Dermis blood vessel endothelial cell (primary cell): ENCODE data around the gene ADNP. TPM values are rescaled to one million over a fixed set of nuclear protein-coding genes. Genes with fewer than 3 reads are reported as not detected.

Experiments
- DNase-seq: peaks from one replicate; pipeline ENCODE4 v3.0.0; 2010
- total RNA-seq: library from RNA; depleted of rRNA; stranded (reverse); fragments of >200 nt; gene quantifications from 2 replicates; pipeline ENCODE4 v1.2.3, GENCODE V29; 2014

Gene ADNP
- total RNA-seq, 1 donor from 2014 or later: 28.8 TPM

DNA sequence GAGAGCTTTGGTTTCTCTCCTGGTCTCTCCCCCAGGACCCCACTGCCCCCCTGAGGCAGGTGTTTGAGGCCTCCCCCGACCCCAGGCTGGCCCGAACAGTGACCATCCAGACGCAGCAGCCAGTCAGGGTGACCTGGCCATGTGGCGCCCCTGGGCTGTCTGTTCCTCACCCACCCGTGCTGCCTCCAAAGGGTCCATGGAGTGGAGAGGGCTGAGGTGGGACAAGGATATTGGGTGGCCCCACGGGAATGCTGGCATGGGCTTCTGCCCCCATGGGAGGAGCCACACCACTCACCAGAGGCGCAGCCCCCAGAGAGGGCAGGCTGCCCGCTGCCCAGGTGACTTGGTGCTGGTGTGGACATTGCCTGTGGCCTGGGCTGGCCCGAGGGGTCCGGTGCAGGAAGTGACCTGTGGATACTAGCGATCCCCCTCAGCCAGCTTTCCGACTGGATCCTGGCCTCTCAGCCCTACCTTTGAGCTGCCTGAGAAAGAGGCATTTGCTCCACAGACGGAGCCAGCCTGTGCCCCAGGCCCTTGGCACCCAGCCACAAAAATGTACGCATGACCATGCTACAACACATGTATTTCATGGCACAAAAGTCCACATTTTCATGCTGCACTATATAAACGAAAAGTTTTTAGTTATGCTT is 85.5 kb downstream of the ADNP start:
- no peak for DNase-seq

- peak; percentile 89 for DNase-seq
These were observed 86.7 kb downstream of the ADNP start for GRCh38 chr20:50844430-50845100.

DNA sequence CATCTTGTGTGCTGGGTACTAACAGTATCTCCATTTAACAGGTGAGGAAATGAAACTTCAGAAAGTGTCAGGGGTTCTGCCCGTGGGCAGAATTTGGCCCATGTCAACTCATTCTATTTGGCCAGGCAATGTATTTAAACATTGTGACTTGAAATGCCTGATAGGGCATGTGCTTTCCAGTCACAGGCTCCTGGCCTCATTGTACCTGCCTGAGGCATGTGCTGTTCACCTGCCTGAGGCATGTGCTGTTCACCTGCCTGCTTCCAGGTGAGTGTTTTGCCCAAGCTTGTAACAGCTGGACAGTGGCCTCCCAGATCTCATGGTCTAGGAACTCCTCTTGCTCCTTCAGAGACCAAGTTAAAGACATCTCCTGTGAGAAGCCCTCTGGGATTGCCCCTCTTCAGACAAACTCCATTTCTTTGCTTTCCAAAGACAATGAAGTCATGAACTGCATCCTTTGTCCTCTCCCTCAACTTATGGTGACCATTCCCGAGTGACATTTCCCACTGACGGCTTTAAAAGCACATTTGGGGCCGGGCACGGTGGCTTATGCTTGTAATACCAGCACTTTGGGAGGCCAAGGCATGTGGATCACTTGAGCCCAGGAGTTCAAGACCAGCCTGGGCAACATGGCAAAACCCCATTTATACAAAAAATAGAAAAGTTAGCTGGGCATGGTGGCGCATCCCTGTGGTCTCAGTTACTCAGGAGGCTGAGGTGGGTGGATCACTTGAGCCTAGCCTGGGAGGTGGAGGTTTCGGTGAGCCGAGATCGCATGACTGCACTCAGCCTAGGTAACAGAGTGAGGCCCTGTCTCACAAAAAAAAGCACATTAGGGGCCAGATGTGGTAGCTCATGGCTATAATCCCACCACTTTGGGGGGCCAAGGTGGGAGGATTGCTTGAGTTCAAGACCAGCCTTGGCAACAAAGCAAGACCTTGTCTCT is 87.6 kb downstream of the ADNP start:
- no peak for DNase-seq

GRCh38 chr20:50842821-50843220 is 88.4 kb downstream of the ADNP start:
- no peak for DNase-seq

Other genes with a start within 250 kb of the ADNP start
- gene RIPOR3, start 239.9 kb downstream of the ADNP start, total RNA-seq: 0.68 TPM in 1 of 2 replicates, not detected in the other
- 0.28 and 0.85 TPM in 2 replicates for gene PARD6B, start 199.9 kb downstream of the ADNP start, total RNA-seq
- 0.34 and 0.51 TPM in 2 replicates for gene BCAS4, start 136.4 kb downstream of the ADNP start, total RNA-seq
- gene DPM1, start 27.1 kb upstream of the ADNP start, total RNA-seq: 71.5 and 75.9 TPM in 2 replicates
- 8.5 and 9.2 TPM in 2 replicates for gene MOCS3, start 27.4 kb upstream of the ADNP start, total RNA-seq
- 0.70 and 3.1 TPM in 2 replicates for gene KCNG1, start 91.7 kb upstream of the ADNP start, total RNA-seq